GM12878 (cell line): ENCODE data around the gene AFMID. TPM values are rescaled to one million over a fixed set of nuclear protein-coding genes. Genes with fewer than 3 reads are reported as not detected.

Experiments used
- ASH2L ChIP-seq: fragments of 300-600, 200-600 bp; sonication (generic); IDR thresholded peaks from 2 replicates; pipeline ENCODE4 v1.6.1; 2017; ENCODE audit warnings: low read depth, mild to moderate bottlenecking, borderline replicate concordance
- BRCA1 ChIP-seq: IDR thresholded peaks from 2 replicates; pipeline ENCODE4 v1.6.1; 2011; ENCODE audit warnings: low read depth, low read length, improper control_type of control experiment
- CREM ChIP-seq: IDR thresholded peaks from 2 replicates; pipeline ENCODE4 v1.6.1; 2014; ENCODE audit warnings: antibody characterized with exemption, low read depth
- CUX1 ChIP-seq: IDR thresholded peaks from 2 replicates; pipeline ENCODE4 v1.6.1; 2012; ENCODE audit warnings: improper control_type of control experiment, low read depth, low read length; ENCODE audit not compliant: insufficient replicate concordance
- ELK1 ChIP-seq: IDR thresholded peaks from 2 replicates; pipeline ENCODE4 v1.6.1; 2012; ENCODE audit warnings: low read depth, low read length, improper control_type of control experiment
- ESRRA ChIP-seq: IDR thresholded peaks from 2 replicates; pipeline ENCODE4 v1.6.1; 2012; ENCODE audit warnings: mild to moderate bottlenecking, low read length, improper control_type of control experiment
- HCFC1 ChIP-seq: fragments of 150-350 bp; IDR thresholded peaks from 2 replicates; pipeline ENCODE4 v1.6.1; 2014; ENCODE audit warnings: low read length
- HDAC6 ChIP-seq: fragments of 200-600 bp; sonication (generic); IDR thresholded peaks from one replicate; pipeline ENCODE4 v1.8.0; 2017; ENCODE audit warnings: antibody characterized with exemption; ENCODE audit not compliant: unreplicated experiment
- KLF5 ChIP-seq: fragments of 450-650 bp; IDR thresholded peaks from 2 replicates; pipeline ENCODE4 v1.6.1; 2014; ENCODE audit warnings: mild to moderate bottlenecking; ENCODE audit not compliant: partially characterized antibody
- LARP7 ChIP-seq: fragments of 450-650 bp; IDR thresholded peaks from 2 replicates; pipeline ENCODE4 v1.6.1; 2017; ENCODE audit warnings: mild to moderate bottlenecking
- MEF2B ChIP-seq: fragments of 450-650 bp; IDR thresholded peaks from 2 replicates; pipeline ENCODE4 v1.6.1; 2018; ENCODE audit warnings: mild to moderate bottlenecking, moderate library complexity; ENCODE audit not compliant: partially characterized antibody, poor library complexity, severe bottlenecking
- MXI1 ChIP-seq: fragments of 150-350 bp; IDR thresholded peaks from 2 replicates; pipeline ENCODE4 v1.6.1; 2011; ENCODE audit warnings: low read depth, mild to moderate bottlenecking, inconsistent platforms, low read length, improper control_type of control experiment
- PBX3 ChIP-seq: IDR thresholded peaks from 2 replicates; pipeline ENCODE4 v1.6.1; 2011; ENCODE audit warnings: mild to moderate bottlenecking, low read depth, low read length, moderate library complexity; ENCODE audit not compliant: insufficient replicate concordance
- RUNX3 ChIP-seq: IDR thresholded peaks from 2 replicates; pipeline ENCODE4 v1.6.1; 2012; ENCODE audit warnings: low read length, inconsistent platforms
- SUZ12 ChIP-seq: fragments of 200-600 bp; sonication (generic); IDR thresholded peaks from one replicate; pipeline ENCODE4 v1.6.1; 2018; ENCODE audit warnings: antibody characterized with exemption, mild to moderate bottlenecking; ENCODE audit not compliant: unreplicated experiment
- TBL1XR1 ChIP-seq: IDR thresholded peaks from 2 replicates; pipeline ENCODE4 v1.6.1; 2012; ENCODE audit warnings: low read depth, low read length, improper control_type of control experiment
- YY1 ChIP-seq: IDR thresholded peaks from 2 replicates; pipeline ENCODE4 v1.6.1; 2011; ENCODE audit warnings: low read depth, mild to moderate bottlenecking, low read length
- ZNF217 ChIP-seq: fragments of 450-650 bp; IDR thresholded peaks from 2 replicates; pipeline ENCODE4 v1.6.1; 2017; ENCODE audit warnings: antibody characterized with exemption, mild to moderate bottlenecking
- polyA plus RNA-seq, 11 experiments: library from polyadenylated mRNA; depleted of rRNA in 4 of 11; unstranded in 6 of 11; stranded (reverse) in 5 of 11; fragments of >200 nt; fragmentation: Nextera tagmentation in 4 of 11; fragmentation: Illumina TruSeq in 1 of 11; extraction: Ambion mirVana in 4 of 11; extraction: Trizol in 1 of 11; gene quantifications; 1 replicate in 1 of 11; 2 replicates in 10 of 11; pipeline versions ENCODE4 v1.2.1 to v1.2.3, GENCODE V29; 2011 to 2016; ENCODE audit warnings: inconsistent platforms in 2 of 11, missing spikeins in 2 of 11, low read depth in 1 of 11
- total RNA-seq, 4 experiments: library from RNA; depleted of rRNA in 3 of 4; stranded (reverse); fragments of >200 nt in 3 of 4; fragmentation: Illumina TruSeq in 1 of 4; extraction: Trizol in 1 of 4; gene quantifications; 2 replicates each; pipeline versions ENCODE4 v1.2.1 to v1.2.3, GENCODE V29; 2013 to 2021
- TF ChIP-seq, protein P1 (sequence below): fragments of 450-650 bp; formaldehyde crosslinking; IDR thresholded peaks from 2 replicates; pipeline ENCODE4 v1.4.0; 2022; ENCODE audit warnings: mild to moderate bottlenecking, moderate library complexity

The AFMID gene
- total and polyA plus RNA-seq, 10 of the 15 experiments (the other 5 are each of a cell fraction or from before 2014, with no cell fraction given), result 36.1 to 98.8 (median 51.6) TPM

- TF ChIP-seq MEF2B, result no peak
- TF ChIP-seq YY1, result peak; percentile 81
- TF ChIP-seq PBX3, result no peak
- no peak; the same call in 1 of the 2 replicates for TF ChIP-seq ESRRA
- no peak; the same call in 1 of the 2 replicates for TF ChIP-seq HCFC1
- no peak for TF ChIP-seq MXI1
- TF ChIP-seq HDAC6, result no peak
- no peak for TF ChIP-seq TBL1XR1
- no peak for TF ChIP-seq ELK1
- TF ChIP-seq LARP7, result peak; percentile 64; the same call in 1 of the 2 replicates
- TF ChIP-seq KLF5, result no peak
- TF ChIP-seq BRCA1, result no peak
- no peak for TF ChIP-seq ASH2L
- TF ChIP-seq SUZ12, result no peak
- TF ChIP-seq CUX1, result no peak
- TF ChIP-seq ZNF217, result no peak
- TF ChIP-seq, protein P1, sequence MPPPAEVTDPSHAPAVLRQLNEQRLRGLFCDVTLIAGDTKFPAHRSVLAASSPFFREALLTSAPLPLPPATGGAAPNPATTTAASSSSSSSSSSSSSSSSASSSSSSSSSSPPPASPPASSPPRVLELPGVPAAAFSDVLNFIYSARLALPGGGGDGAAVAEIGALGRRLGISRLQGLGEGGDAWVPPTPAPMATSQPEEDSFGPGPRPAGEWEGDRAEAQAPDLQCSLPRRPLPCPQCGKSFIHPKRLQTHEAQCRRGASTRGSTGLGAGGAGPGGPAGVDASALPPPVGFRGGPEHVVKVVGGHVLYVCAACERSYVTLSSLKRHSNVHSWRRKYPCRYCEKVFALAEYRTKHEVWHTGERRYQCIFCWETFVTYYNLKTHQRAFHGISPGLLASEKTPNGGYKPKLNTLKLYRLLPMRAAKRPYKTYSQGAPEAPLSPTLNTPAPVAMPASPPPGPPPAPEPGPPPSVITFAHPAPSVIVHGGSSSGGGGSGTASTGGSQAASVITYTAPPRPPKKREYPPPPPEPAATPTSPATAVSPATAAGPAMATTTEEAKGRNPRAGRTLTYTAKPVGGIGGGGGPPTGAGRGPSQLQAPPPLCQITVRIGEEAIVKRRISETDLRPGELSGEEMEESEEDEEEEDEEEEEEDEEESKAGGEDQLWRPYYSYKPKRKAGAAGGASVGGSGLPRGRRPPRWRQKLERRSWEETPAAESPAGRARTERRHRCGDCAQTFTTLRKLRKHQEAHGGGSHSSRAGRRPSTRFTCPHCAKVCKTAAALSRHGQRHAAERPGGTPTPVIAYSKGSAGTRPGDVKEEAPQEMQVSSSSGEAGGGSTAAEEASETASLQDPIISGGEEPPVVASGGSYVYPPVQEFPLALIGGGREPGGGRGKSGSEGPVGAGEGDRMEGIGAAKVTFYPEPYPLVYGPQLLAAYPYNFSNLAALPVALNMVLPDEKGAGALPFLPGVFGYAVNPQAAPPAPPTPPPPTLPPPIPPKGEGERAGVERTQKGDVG (CRISPR knock-in tag), result no peak
- peak; percentile 27 for TF ChIP-seq RUNX3
- no peak; the same call in 1 of the 2 replicates for TF ChIP-seq CREM
Measured at GRCh38 chr17:78250891-78251772, 64.0 kb downstream of the AFMID start (continued).
